ENCODE data around the gene IQCF2. TPM values are rescaled to one million over a fixed set of nuclear protein-coding genes. Genes with fewer than 3 reads are reported as not detected.

Gene IQCF2
- total RNA-seq, 1 experiment from 2014 or later: not detected

GRCh38 chr3:51887620-51888019 is 26.2 kb downstream of the IQCF2 start:
- Mint-ChIP-seq H3K36me3 (ENCODE audit: insufficient read depth, unreplicated experiment) (no peaks in the 10 kb centered on the region), H3K4me1 (ENCODE audit: low read depth, unreplicated experiment) (no peaks in the 10 kb centered on the region), H3K9me3 (ENCODE audit: unreplicated experiment) (no peaks in the 10 kb centered on the region), H3K27ac (ENCODE audit: unreplicated experiment) (no peak overlapping the region), H3K4me3 (ENCODE audit: unreplicated experiment) (no peak overlapping the region), H3K27me3 (ENCODE audit: insufficient read depth, unreplicated experiment) (peaks cover 17% of the 10 kb centered on the region)
- TF ChIP-seq, protein P1, sequence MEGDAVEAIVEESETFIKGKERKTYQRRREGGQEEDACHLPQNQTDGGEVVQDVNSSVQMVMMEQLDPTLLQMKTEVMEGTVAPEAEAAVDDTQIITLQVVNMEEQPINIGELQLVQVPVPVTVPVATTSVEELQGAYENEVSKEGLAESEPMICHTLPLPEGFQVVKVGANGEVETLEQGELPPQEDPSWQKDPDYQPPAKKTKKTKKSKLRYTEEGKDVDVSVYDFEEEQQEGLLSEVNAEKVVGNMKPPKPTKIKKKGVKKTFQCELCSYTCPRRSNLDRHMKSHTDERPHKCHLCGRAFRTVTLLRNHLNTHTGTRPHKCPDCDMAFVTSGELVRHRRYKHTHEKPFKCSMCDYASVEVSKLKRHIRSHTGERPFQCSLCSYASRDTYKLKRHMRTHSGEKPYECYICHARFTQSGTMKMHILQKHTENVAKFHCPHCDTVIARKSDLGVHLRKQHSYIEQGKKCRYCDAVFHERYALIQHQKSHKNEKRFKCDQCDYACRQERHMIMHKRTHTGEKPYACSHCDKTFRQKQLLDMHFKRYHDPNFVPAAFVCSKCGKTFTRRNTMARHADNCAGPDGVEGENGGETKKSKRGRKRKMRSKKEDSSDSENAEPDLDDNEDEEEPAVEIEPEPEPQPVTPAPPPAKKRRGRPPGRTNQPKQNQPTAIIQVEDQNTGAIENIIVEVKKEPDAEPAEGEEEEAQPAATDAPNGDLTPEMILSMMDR (IDR thresholded peaks at IDR 0.05; ENCODE audit: insufficient read depth in 1 of 2, low read depth in 1 of 2, low read length in 1 of 2, severe bottlenecking in 1 of 2, unreplicated experiment in 1 of 2): no peak
- no TSS peak for BruUV-seq (replicated peaks)
- Histone ChIP-seq H3K27me3 (replicated peaks; ENCODE audit: control insufficient read depth, insufficient read depth, low read length) (no peaks in the 10 kb centered on the region; the same call in 1 of the 2 replicates), H3K4me1 (no peaks in the 10 kb centered on the region), H3K9me3 (no peaks in the 10 kb centered on the region), H3K36me3 (ENCODE audit: control insufficient read depth, insufficient read depth, low read length) (no peaks in the 10 kb centered on the region), H3K4me3 (ENCODE audit: low read depth, low read length) (no peak overlapping the region)
- intact Hi-C loops (cut with micrococcal nuclease; ENCODE audit: unreplicated experiment): no loop called here
- DNase-seq: no peak
- CTCF ChIA-PET: interaction anchor here (1.0 kb wide), 1 partner anchor 54 kb away, joined by 3 read pairs; the partner anchor contains the start of gene RRP9
- POLR2A ChIA-PET: interaction anchor here (0.5 kb wide), 1 partner anchor 11 kb away, joined by 4 read pairs; no protein-coding TSS in a partner anchor

- Mint-ChIP-seq H3K4me3 (ENCODE audit: unreplicated experiment) (no peak overlapping the region), H3K9me3 (ENCODE audit: unreplicated experiment) (no peaks in the 10 kb centered on the region), H3K36me3 (ENCODE audit: insufficient read depth, unreplicated experiment) (no peaks in the 10 kb centered on the region), H3K4me1 (ENCODE audit: low read depth, unreplicated experiment) (no peaks in the 10 kb centered on the region), H3K27ac (ENCODE audit: unreplicated experiment) (no peak overlapping the region), H3K27me3 (ENCODE audit: insufficient read depth, unreplicated experiment) (peaks cover 16% of the 10 kb centered on the region)
- intact Hi-C loops (cut with micrococcal nuclease; ENCODE audit: unreplicated experiment): no loop called here
- DNase-seq: no peak
- TF ChIP-seq, protein P1 (IDR thresholded peaks at IDR 0.05; ENCODE audit: insufficient read depth in 1 of 2, low read depth in 1 of 2, low read length in 1 of 2, severe bottlenecking in 1 of 2, unreplicated experiment in 1 of 2): no peak
- ChIA-PET CTCF (no interaction called here), POLR2A (no interaction called here)
- no TSS peak for BruUV-seq (replicated peaks)
- Histone ChIP-seq H3K4me3 (ENCODE audit: low read depth, low read length) (no peak overlapping the region), H3K36me3 (ENCODE audit: control insufficient read depth, insufficient read depth, low read length) (no peaks in the 10 kb centered on the region), H3K9me3 (no peaks in the 10 kb centered on the region), H3K27me3 (replicated peaks; ENCODE audit: control insufficient read depth, insufficient read depth, low read length) (no peaks in the 10 kb centered on the region; the same call in 1 of the 2 replicates), H3K4me1 (no peaks in the 10 kb centered on the region)
These were observed 27.2 kb downstream of the IQCF2 start for GRCh38 chr3:51888463-51889105.

DNA sequence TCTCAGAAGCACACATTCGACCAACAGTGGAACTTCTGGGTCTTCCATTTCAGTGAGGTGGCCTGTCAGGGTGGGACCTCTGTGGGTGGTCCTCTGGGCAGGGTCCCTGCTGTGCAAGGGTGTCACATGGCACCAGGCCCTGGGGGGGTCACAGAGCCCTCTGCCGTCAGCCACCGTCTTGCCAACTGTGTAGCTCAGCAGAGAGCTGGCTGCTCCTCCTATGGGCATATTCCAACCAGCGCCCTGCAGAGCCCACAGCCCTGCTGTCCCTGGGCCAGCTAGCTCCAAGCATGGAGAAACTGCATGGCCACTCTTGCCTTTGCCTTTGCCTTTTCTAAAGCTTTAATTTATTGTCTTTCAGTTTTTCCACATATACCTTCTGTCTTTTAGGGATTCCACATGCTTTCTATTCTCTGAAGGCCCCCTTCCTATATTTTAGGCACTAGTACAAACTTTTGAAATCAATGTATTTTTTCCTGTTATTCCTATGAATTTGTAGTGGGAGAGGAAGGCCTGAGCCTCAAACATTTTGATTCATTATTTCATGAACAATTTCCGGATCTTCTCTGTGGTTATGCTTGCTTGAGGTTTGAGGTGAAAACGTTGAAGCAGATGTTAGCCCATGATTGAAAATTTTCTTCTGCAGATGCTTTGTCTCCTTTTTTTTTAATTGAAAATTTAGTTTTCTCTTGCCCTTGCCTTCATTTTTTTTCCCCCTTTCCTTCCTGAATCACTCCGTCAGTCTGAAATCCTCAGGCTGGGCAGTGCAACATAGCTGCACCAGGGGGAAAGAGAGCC is 30.0 kb downstream of the IQCF2 start:
- Histone ChIP-seq H3K4me3 (ENCODE audit: low read depth, low read length) (no peak overlapping the region), H3K4me1 (no peaks in the 10 kb centered on the region), H3K27me3 (replicated peaks; ENCODE audit: control insufficient read depth, insufficient read depth, low read length) (no peaks in the 10 kb centered on the region; the same call in 1 of the 2 replicates), H3K9me3 (no peaks in the 10 kb centered on the region), H3K36me3 (ENCODE audit: control insufficient read depth, insufficient read depth, low read length) (no peaks in the 10 kb centered on the region)
- Mint-ChIP-seq H3K4me3 (ENCODE audit: unreplicated experiment) (no peak overlapping the region), H3K36me3 (ENCODE audit: insufficient read depth, unreplicated experiment) (no peaks in the 10 kb centered on the region), H3K9me3 (ENCODE audit: unreplicated experiment) (no peaks in the 10 kb centered on the region), H3K4me1 (ENCODE audit: low read depth, unreplicated experiment) (no peaks in the 10 kb centered on the region), H3K27ac (ENCODE audit: unreplicated experiment) (no peak overlapping the region), H3K27me3 (ENCODE audit: insufficient read depth, unreplicated experiment) (peaks cover 9% of the 10 kb centered on the region)
- intact Hi-C loops (cut with micrococcal nuclease; ENCODE audit: unreplicated experiment): no loop called here
- TF ChIP-seq, protein P1 (IDR thresholded peaks at IDR 0.05; ENCODE audit: insufficient read depth in 1 of 2, low read depth in 1 of 2, low read length in 1 of 2, severe bottlenecking in 1 of 2, unreplicated experiment in 1 of 2): no peak
- CTCF ChIA-PET: no interaction called here
- no peak for DNase-seq
- POLR2A ChIA-PET: no interaction called here
- BruUV-seq (replicated peaks): no TSS peak

Data from Caco-2 (cell line).